Activated T-cell treated with anti-CD3 and anti-CD28 coated beads for 1 hour (primary cell): ENCODE results near the gene ELMO1.

Experiments used
- DNase-seq: peaks from one replicate; pipeline ENCODE4 v3.0.0-alpha.2; 2020; ENCODE audit warnings: low read depth

Gene ELMO1

GRCh38 chr7:36945612-36946400 lies 502.9 kb downstream of the ELMO1 start:
- no peak for DNase-seq

DNA sequence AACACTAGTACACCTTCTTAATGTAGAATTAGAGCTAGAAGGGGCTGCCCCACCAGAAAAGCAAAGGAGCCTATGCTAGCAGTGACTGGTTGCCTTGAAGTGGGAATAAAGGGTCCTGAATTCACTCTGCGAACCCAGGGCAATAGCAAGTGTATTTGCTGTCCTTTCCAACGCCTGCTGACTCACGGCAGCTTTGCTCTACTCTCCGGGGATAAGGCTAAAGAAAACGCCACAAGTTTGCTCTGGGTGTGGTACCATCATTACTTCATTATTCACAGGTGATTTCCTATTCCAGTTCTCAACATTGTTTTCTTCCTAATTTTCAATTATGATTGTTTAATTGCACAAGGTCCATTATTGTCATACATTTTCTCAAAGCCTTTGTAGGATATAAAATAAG lies 503.8 kb downstream of the ELMO1 start:
- no peak for DNase-seq

- DNase-seq: no peak
These were observed 504.9 kb downstream of the ELMO1 start for GRCh38 chr7:36943591-36944435.

- no peak for DNase-seq
These were observed 505.7 kb downstream of the ELMO1 start for GRCh38 chr7:36942955-36943354.

GRCh38 chr7:36942541-36942940 lies 506.1 kb downstream of the ELMO1 start:
- DNase-seq: no peak

- no peak for DNase-seq
These were observed 506.6 kb downstream of the ELMO1 start for GRCh38 chr7:36942025-36942424.

- no peak for DNase-seq
These were observed 507.3 kb downstream of the ELMO1 start for GRCh38 chr7:36941359-36941758.

DNA sequence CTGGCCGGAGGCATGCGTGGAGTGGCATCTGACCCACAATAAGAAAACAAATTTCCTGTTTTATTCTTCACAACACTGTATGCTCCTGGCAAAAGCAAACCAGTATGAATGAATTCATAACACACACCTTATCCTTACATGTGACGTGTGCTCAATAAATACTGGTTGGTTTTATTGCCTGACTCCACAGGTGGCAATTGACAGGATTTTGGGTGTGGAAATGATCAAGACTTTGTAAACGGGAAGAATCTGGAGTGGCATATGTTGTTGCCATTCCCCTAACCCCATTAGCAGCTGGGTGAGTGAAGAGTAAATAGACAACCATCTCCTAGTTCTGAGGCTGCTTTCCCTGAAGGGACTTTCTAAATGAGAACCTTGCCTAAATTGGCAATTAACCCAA lies 508.8 kb downstream of the ELMO1 start:
- no peak for DNase-seq

DNA sequence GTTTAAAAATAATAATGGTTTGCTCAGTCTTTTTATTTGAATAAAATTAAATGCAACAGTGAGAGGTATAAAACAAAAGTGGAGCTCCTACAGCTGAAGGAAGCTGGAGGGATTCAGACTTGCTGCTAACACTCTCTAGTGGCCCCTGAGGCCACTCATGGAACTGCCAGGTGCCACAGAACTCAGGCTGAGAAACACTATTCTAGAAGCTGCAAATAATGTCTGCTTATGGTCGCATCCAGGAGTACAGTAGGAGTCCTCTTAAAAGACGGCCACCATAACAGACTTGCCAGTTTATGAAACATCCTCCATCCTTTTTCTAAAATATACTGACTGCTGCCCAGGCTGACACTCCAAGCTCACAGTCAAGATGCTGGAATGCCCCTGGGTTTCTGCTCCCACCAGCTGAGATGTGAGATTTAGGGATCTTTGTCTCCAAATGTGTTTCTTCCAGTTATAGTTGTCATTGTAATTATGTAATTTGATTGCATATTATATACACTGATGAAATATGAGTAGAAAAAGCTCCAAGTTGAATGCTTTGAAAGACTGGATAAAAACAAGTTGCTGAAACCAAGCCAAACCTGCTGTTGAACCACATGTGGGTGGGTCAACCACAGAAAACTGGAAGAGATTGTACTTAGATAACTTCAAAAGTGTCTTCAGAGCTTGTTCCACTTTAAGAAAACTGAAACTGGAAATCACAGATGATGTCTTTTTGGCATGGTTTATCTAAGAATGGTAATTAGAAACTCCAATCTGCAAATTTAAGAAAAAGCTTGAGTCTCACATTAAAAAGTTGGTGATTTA lies 510.7 kb downstream of the ELMO1 start:
- no peak for DNase-seq

- DNase-seq: no peak
These were observed 516.8 kb downstream of the ELMO1 start for GRCh38 chr7:36931892-36932291.

DNA sequence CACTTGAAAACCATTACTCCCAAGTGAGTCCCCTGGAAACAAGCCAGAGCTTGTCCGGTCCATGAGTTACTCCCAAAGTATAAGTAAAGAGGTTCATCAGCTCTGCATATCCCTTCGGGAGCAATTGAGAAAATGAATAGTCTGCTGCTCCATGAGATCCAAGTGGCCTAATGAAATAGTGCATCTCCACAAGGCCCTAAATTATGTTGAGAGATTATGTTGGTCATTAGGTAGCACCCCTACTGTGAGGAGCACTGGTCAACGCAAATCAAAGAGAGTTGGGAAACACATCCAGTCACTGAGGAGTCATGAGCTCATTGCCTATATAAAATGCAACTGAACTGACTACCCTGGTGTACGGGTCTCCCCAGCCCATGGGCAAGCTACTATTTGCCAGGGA lies 518.9 kb downstream of the ELMO1 start:
- no peak for DNase-seq

- DNase-seq: no peak
These were observed 519.9 kb downstream of the ELMO1 start for GRCh38 chr7:36928718-36929117.

GRCh38 chr7:36928311-36928710 lies 520.4 kb downstream of the ELMO1 start:
- no peak for DNase-seq

DNA sequence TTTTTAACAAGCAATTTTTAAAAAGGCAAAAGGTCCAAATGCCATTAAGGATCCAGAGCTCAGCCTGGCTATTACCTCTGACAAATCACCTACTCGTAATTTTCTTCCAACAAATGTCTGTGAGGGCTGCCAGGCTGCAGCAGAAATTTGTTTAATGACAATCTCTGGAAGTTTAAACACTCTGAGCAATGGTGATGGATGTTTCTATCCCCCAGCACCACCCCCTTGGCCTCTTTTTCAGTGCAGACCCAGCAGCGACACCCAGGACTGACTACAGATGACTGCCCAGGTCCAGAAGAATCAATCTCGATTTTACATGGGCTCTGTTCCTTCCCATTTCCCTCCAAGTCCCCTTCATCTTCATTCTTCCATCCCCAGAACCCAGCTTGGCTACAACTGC lies 523.0 kb downstream of the ELMO1 start:
- no peak for DNase-seq

- DNase-seq: no peak
These were observed 523.5 kb downstream of the ELMO1 start for GRCh38 chr7:36925207-36925606.

DNA sequence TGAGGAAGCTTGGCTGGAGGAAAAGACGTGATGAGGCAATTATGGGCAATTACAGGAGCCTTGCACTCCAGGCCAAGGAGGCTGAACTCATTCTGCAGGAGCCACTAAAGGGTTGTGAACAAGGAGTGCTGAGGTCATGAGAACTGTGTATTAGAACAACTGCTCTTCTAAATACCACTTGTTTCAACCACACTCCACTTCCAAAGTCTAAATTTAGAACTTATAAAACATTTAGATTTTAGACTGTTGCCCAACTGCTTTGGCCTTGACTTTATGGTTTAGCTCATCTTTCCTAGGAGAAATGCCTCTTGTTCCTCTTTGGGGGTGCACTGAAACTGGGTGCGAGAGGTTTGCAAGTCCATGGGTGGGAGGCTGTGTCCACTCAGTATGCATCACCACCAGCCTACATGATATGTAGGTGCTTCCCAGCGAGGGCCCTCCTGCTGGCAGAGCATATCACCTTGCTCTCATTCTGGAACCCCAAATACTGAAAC lies 524.7 kb downstream of the ELMO1 start:
- no peak for DNase-seq

GRCh38 chr7:36923185-36923584 lies 525.5 kb downstream of the ELMO1 start:
- DNase-seq: no peak

- DNase-seq: no peak
These were observed 528.2 kb downstream of the ELMO1 start for GRCh38 chr7:36920433-36920832.

GRCh38 chr7:36919738-36920137 lies 528.9 kb downstream of the ELMO1 start:
- no peak for DNase-seq

DNA sequence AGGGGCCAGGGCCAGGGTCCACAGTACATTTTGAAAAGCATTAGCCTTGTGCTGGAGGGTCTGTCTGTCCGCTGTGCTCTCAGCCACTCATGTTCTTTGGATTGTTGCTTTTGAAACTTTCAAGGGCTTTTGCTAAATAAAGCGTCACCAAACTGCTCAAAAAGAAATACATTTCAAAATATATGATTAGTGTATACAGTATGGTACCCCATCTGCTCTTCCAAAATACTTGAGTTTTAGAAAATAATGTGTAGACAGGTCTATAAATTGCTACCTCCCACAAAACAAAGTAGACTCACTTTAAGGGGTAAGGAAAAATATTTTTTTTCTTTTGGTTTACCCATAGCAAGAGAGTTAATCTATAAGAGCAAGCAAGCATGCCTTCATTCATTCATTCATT lies 530.1 kb downstream of the ELMO1 start:
- DNase-seq: no peak

DNA sequence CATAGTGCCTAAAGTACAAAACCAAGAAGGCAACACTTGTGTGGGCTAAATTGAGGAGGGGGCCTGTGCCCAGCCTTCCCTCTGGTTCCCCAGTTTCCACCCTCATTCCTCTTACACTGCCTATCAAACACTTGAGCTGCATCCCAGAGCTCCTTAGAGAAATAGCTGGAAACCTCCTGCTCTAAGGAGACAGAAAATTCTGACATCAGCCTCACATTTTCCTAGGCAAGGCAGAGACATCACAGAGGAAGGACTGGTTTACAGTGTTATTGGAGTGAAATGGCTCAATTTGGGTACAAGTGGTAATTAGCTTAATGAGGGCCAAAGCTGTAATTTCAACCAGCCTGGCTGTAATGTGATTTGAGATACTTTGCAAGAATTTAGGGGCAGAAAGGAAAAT lies 532.0 kb downstream of the ELMO1 start:
- no peak for DNase-seq

DNA sequence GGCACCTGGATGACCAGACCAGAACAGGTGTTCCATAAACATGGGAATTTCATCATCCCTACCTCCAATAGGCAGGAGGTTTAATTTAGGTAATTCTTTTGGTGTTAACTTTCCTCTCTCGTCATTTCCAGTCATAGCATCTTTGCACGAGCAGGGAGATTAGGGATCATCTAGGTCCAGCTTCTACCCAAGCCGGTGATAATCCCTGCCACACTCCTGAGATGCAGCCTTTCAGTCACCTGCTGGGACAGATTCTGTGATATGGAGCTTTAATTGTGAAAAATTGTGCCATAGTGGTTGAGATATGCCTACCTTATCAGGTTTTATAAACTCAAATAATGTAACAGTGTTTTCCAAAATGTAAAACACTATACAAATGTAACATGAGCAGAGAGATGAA lies 532.5 kb downstream of the ELMO1 start:
- DNase-seq: no peak
